ENCODE data around the gene ITGB1BP1.

ITGB1BP1 gene

DNA sequence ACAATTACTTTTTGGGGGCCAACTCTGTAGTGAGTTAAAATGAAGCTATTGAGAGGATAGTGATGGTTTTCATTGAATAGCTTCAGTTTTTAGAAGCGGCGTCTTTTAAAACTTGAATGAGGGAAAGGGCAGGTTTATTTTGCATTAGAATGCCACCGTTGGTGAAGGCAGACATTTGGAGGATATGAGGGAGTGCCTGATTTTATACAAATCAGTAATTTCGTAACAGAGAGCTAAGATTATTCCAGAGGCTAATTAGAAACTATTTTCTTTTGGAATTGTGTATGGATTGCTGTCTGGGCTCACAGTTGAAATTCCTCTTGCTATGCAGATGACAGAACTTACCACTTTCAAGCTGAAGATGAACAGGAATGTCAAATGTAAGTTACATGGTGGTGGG lies 67.6 kb downstream of the ITGB1BP1 start:
- no peak overlapping the region; the same call in 1 of the 2 replicates for H3K4me3 ChIP-seq (ENCODE audit: low read length)
- peak; percentile 35 for DNase-seq (ENCODE audit: low read depth)

DNA sequence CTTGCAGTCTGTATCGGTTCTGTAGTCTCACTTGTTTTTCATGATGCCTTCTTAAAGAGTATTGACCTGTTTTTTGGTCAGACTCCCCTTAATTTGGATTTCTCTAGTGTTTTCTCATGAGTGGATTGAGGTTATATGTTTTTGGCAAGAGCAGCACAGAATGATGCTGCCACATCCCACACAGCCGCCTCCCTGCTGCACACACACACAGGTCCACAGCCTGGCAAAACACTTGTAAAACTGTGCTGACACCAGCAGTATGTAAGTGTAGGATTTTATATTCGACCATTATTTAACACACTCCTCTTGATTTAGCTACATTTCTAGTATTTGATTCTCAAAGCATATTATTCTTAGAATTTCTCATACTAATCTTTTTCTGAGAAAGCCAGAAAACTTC lies 68.1 kb downstream of the ITGB1BP1 start:
- TF ChIP-seq, protein P1, sequence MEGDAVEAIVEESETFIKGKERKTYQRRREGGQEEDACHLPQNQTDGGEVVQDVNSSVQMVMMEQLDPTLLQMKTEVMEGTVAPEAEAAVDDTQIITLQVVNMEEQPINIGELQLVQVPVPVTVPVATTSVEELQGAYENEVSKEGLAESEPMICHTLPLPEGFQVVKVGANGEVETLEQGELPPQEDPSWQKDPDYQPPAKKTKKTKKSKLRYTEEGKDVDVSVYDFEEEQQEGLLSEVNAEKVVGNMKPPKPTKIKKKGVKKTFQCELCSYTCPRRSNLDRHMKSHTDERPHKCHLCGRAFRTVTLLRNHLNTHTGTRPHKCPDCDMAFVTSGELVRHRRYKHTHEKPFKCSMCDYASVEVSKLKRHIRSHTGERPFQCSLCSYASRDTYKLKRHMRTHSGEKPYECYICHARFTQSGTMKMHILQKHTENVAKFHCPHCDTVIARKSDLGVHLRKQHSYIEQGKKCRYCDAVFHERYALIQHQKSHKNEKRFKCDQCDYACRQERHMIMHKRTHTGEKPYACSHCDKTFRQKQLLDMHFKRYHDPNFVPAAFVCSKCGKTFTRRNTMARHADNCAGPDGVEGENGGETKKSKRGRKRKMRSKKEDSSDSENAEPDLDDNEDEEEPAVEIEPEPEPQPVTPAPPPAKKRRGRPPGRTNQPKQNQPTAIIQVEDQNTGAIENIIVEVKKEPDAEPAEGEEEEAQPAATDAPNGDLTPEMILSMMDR (conservative IDR thresholded peaks at IDR 0.05; ENCODE audit: low read length), result no peak
- H3K4me3 ChIP-seq (ENCODE audit: low read length), result no peak overlapping the region
- no peak for DNase-seq (ENCODE audit: low read depth)

More for the DNA sequence above, 67.6 kb downstream of the ITGB1BP1 start:
- TF ChIP-seq, protein P1 (conservative IDR thresholded peaks at IDR 0.05; ENCODE audit: low read length), result no peak

DNA sequence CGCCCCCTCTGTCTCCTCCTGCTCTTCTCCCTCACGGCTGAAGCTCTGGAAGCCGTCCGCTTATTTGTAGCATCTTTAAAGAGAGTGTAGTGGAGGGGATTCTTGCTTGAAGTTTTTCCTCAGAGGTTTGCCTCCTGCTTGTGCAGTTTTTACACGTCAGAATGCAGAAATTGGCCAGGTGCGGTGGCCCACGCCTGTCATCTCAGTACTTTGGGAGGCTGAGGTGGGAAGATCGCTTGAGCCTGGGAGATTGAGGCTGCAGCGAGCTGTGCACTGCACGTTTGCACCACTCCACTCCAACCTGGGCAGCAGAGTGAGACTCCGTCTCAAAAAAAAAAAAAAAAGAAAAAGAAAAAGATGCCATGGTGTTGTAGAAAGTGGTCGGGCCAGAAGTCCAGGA lies 69.0 kb downstream of the ITGB1BP1 start:
- TF ChIP-seq, protein P1 (conservative IDR thresholded peaks at IDR 0.05; ENCODE audit: low read length), result no peak
- no peak for DNase-seq (ENCODE audit: low read depth)
- no peak overlapping the region for H3K4me3 ChIP-seq (ENCODE audit: low read length)

All from AG10803 (cell line).